ENCODE data around the gene NR3C2.

GRCh38 chr4:148268835-148269234 lies 173.4 kb downstream of the NR3C2 start:
- TF ChIP-seq CTCF (IDR thresholded peaks at IDR 0.05) (no peak), POLR2A (IDR thresholded peaks at IDR 0.05) (no peak)

All from adrenal gland (tissue), 5 donors.